Umbilical cord (tissue), 2 donors: ENCODE data around the gene RAB1B. TPM values are rescaled to one million over a fixed set of nuclear protein-coding genes. Genes with fewer than 3 reads are reported as not detected.
A peak's percentile ranks its signal among the peaks of the same experiment; 100 is the strongest.

Experiments
- DNase-seq: peaks from one replicate; pipeline ENCODE4 v3.0.0-alpha.2; 2015; ENCODE audit warnings: low spot score
- total RNA-seq: library from RNA; depleted of rRNA; stranded (reverse); fragments of >200 nt; gene quantifications from one replicate; pipeline ENCODE4 v1.2.3, GENCODE V29; 2014; ENCODE audit warnings: low replicate concordance; ENCODE audit not compliant: insufficient read depth

The RAB1B gene
- total RNA-seq, 1 donor from 2014 or later, result 34.7 TPM

DNA sequence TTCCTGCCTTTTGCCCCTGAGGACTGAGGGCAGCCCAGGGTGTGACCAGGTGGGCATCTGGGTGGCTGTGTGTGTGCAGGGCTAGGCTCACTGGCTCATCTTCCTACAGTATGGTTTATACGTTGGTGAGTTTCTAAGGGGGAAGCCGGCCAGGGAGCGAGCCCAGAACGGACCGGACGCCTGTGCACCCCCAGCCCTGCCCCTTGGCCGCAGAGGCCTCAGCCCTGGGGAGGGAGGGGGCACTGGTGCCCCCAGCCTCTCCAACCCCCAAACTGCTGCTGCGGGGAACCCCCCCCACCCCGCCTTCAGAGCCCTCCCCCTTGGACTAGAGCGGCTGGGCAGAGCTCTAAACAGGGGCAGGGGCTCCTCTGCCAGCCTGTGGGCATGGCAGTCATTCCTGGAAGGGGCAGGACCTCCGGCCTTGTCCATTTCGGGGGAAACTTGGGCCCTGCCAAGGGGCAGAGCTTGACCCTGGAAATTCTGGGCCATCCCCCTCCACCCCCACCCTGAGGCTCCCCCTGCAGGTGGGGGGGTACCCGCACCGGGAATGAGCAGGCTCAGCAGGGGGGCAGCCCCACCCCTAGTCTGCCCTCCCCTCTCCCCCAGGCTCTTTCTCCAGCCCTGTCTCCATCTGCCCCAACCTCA lies 15.1 kb downstream of the RAB1B start:
- DNase-seq, result no peak

DNA sequence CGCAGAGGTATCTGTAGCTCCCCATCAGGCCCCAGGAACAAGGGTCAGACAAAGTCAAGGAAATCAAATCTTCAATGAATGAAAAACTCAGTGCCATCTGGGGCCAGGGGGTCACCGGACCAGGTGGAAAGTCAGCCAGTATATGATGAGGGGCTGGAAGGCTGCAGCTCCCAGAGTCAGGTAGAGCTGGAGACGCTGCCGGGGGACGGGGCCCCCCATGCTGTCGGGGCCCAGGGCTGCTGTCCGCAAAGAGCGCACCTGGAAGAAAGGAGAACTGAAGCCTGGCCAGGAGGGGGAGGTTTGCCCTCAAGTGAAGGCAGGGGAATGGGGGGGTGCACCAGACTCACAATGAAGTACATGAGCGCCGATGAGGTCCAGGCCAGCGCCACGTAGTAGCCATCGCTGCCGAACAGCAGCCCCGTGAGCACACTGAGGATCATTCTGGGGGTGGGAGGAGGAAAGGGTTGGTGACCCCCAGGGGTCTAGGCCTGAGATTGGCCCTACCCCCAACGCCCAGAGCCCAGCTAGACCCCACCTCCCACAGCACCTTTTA lies 16.2 kb downstream of the RAB1B start:
- DNase-seq, result no peak

DNA sequence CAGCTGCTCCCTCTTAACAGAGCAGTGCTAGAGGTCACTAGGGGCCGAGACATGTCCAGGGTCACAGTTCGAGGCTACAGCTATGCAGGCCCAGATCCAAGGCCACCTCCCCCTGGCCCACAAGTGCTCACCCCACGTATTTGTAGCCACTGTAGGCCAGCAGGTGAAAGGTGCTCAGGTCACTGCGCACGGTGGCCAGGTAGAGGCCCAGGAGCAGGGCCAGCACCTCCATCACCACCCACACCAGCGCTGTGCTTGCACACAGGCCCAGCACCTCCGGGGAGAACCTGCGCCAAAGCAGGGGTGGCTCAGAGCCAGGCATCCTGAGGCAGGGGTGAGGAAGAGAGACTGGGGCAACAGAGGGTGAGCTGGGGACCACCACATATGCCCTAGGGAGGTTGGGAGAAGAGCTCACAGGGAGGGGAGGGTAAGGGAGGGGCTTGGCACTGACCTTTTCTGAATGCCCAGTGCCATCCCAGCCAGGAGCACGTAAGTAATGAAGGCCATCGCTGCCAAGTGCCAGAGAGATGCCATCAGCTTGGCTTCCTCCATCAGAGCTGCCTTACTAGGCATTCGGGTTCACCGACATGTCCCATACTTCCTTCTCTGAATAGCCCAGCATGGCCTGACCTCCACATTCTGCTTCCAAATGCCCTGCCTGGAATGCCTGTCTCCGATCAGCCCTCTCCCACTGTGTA lies 17.0 kb downstream of the RAB1B start:
- no peak for DNase-seq

DNA sequence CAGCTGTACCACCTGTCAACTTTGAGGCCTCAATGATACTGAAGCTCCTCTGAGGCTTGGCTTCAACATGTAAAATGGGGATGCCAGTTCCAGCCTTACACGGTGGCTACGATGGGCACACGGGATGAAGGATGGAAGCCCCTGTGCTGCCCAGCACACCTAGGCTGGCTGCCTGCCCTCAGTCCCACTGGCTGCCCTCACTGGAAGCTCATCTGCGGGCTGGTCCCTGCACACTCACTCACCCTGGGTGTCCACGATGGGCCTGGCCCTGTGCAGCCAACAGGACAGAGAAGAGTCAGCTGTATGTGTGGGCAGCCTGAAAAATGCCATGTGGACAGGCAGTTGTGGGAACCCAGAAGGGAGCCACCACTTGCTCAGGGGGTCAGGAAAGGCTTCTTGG lies 18.3 kb downstream of the RAB1B start:
- no peak for DNase-seq

DNA sequence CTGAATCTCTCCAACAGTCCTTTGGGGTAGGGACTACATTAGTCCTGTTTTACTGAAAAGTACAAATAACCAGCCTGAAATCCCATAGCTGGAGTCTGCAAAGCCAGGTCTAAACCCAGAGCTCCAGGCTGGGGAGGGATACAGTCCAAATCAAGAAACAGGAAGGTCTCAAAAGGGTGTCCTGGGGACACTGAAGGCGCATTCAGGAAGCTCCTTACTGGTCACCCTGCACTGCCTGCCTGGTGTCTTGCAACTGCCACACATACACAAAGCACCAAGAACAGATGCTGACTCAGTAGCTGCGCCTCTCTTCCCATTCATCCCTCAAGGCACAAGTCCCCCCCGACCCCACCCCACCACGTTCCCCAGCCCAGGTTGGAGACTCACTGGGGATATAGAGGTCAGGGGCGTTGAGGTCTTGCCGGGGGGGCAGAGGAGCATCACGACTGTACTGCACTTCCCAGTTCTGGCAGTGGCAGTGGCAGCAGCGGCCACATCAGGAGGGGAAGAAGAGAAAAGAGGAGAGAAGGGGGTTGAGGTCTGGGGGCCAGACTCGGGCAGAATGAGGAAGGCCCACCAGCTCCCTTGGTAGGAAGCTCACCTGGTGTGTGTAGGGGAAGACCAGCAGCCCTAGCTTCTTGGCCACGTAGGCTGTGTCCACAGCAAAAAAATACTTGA lies 18.9 kb downstream of the RAB1B start:
- DNase-seq, result no peak

DNA sequence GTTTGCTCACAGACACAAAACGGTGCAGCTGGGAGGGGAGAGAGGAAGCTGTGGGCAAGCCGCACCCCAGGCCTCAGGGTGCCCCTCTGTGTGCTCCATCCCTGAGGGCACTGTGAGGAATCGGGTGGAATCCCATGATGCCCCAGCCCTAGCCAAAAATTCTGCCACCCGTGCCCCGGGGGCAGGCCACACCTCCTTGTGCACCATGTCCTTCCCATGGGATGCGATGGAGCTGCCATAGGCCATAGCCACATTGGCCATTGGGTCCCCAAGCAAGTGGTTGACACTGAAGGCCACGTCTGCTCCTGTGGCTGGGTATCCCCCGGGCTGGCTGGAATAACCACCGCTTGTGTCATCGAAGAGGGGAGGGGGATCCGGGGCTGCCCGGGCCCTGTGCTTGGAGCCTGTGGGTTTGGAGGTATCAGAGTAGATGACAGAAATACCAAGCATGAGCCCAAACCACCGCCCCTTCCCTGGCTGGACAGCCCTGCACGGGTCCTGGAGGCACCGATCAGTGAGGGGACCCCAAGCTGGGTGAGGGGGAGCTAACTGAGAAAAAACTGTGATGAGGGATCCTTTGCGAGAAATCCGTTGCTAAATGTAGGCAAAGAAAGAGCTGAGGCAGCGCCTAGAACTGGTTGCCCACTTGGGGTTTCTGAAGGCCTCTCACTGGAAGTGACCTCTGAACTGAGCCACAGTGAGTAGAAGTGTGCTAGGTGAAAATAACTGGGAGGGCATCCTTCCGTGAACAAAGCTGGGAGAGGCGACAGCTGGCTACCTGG lies 19.6 kb downstream of the RAB1B start:
- DNase-seq, result no peak

DNA sequence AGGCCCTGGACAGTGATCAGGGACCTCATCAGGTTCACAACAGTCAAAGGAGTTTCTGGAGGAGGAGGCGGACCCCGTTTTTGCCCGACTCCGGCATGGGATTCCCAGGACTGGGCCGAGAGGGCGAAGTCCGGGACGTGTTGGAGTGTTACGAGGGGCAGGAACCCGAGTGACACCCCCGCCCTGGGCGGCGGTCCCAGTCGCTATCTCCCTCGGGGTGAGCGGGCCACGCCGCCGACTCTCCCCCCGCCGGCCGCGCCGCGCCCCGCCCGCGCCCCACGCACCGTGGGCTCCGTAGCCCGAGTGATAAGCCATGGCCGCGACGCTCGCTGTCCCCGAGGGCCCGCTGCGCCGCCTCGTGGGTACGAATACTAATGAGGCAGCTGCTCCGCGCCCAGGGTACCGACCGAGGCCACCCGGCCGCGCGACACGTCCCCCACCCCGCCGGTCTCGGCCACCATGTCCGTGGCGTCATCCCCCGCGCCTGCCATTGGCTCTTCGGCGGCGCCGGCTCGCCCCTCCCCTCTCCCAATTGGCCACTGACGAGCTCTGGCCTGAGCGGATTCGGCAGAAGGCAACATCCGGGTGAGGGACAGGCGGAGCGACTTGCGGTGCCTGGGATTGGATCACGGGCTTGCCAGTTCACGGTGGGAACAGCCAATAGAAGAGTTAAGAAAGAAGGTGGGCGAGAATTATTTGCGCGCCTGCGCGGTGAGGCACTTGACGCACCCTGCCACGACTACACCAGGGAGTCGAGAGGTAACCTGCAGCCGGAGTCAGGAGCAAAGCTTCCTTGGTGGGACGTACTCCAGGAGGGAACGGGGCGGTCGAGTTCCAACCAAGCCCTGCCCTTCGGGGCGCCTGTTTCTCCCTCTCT lies 20.5 kb downstream of the RAB1B start, which contains the start of gene YIF1A:
Gene YIF1A, minus strand, starts transcription at position 473 of the 877 bp plus-strand sequence. Its CDS starts 158 bp downstream, at position 315.
- DNase-seq, result peak; percentile 100

DNA sequence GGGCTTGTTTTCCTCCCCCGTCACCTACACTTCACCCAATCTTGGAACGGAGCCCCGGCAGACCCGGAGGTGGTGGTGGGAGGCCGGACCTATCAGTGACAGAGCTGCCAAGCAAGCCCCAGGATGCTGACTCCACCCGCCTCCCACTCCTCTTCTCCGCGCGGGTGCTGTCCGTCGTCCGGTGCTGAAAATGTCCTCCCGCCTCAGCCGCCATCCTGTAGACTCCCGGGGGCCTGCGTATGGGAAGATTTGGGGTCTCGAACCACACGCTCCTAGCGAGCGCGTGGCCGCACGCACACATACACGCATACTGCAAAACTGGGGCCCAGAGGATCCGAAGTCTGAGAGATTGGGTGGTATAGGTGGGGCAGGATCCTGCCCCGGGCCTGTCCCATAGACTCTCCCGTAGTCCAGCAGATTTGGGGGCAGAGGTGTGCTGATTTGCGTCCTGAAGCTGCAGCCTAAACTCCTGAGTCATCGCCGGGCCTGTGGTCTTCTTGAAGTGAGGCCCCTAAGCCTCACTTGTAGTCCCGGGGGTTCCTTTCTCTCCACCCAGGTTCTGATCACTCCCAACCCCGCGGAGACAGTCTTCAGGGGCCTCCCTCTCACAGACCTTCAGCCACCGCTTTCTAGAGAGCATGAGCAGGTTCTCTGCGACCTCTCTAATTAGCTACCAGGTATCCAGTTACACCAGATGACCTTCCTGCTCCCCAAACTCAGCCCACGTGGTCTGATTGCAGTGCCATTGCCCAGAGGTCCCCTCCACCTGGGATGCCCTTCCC lies 21.3 kb downstream of the RAB1B start:
- no peak for DNase-seq

DNA sequence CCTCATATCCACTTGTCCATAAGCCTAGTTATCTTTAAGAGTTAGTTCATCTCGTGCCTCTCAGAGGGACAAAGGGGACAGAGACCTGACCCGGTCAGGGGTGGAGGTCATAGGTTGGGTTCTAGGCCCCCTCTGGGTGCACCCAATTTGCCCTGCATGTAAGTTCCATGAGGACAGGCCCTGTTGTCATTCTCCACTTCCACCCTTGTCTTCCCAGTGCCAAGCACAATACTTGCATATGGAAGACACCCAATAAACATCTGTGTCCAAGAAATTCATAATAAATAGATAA lies 21.8 kb downstream of the RAB1B start:
- DNase-seq, result no peak

DNA sequence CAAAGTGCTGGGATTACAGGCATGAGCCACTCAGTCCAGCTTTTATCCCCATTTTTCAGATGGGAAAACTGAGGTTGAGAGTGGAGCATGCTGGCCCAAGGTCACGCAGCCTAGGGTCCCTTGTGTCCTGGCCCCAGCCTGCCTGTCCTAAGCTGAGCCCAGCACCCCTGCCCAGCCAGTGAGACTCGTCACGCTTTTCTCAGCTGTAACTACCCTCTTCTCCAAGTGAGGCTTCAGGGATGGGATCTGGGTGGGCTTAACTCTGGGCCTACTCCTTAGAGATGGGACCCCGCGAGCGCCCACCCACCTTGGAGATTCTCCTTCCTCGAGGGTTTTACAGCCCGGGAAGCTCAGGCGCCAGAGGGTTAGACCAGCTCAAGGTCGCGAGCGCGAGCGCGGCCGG lies 22.9 kb downstream of the RAB1B start:
- no peak for DNase-seq

DNA sequence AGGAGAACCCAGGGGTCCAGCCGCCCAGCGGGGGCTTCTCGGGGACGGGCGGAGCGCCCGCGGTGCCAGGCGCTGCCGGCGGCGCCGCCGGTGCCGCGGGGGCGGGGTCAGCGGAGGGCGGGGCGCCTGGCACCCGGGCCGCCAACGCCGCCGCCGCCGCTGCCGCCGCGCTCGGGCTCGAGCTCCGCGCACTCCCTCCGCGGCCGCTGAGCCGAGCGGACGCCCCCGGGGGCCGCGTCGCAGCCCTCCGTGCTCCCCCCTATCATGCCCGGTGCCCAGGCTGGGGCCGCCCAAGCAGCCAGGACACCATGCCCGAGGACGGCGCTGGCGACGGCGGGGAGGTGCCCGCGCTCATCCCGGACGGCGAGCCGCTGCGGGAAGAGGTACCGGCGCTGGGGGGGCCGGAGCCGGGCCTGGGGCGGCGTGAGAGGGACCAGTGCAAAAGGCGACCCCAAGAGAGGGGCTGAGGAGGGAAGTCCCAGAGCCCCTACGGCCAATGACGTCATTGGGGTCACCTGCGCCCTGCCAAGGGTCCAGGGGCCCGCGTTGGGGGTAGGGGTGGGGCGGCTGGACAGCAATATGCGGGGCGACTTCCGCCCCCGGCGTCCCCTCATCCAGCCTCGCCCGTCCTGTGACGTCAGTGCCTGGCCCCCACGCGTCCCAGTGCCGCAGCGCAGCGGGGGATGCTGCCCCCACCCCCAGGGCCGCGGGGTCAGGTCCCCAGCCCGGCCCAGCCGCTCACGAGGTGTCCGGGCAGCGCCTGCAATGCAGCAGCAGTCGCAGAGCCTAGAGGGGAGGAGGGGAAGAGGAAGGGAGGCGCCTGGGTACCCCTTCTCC lies 23.5 kb downstream of the RAB1B start, which contains the start of gene TMEM151A:
Gene TMEM151A, plus strand, starts transcription at position 189 of the 837 bp plus-strand sequence. Its CDS starts 120 bp downstream, at position 309.
- DNase-seq, result no peak

DNA sequence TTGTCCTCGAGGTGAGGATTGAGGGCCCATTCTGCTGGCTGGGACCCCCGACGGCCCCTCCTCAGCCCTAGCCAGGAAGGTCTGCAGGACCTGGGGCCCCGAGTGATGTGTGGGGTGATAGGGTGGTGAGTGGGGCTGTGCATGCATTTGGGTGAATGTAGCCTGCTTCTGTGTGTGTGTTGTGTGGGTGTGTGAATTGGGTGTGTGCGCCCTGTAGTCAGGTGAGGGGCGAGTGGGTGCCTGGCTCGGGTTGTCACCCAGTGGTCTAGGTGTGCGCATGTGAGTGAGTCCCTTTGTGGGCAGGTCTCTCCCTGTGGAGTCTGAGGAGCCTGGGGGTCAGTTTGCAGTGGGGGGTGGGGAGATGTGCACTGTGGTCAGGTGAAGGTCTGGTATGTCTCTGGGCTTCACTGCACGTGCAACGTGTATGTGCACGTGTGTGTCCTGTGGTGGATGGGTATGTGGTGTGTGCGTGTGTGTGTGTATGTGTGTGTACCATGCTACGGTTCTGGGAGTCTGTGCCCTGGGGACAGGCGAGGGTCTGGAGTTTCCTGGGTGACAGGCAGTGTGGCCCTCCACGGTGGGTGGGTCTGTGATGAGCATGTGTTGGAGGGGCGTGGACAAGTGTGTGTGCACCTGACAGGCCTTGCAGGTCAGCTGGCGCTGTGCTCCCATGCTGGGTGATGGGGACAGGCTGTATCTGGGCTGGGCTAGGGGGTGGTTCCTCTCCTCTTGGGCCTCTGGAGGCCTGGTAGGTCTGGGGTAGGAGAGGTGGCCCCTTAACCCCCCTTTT lies 24.3 kb downstream of the RAB1B start:
- no peak for DNase-seq

DNA sequence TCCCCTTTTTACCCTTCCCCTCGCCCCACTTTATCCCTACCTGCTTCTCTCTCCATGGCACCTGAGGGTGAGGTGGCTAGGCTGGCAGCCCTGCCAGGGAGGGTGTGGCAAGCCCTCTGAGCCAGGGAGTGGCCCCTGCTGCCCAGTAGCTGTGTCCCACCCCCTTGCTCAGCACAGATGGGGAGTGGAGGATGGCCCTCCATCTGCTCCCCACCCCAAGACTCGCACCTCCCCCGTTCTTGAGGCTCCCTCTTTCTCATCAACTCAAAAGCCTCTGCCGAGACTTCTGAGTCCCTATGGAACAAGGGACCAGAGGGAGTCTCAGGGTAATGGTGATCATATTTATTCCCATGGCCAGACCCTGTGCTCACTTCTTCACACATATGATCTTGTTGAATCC lies 24.9 kb downstream of the RAB1B start:
- no peak for DNase-seq

DNA sequence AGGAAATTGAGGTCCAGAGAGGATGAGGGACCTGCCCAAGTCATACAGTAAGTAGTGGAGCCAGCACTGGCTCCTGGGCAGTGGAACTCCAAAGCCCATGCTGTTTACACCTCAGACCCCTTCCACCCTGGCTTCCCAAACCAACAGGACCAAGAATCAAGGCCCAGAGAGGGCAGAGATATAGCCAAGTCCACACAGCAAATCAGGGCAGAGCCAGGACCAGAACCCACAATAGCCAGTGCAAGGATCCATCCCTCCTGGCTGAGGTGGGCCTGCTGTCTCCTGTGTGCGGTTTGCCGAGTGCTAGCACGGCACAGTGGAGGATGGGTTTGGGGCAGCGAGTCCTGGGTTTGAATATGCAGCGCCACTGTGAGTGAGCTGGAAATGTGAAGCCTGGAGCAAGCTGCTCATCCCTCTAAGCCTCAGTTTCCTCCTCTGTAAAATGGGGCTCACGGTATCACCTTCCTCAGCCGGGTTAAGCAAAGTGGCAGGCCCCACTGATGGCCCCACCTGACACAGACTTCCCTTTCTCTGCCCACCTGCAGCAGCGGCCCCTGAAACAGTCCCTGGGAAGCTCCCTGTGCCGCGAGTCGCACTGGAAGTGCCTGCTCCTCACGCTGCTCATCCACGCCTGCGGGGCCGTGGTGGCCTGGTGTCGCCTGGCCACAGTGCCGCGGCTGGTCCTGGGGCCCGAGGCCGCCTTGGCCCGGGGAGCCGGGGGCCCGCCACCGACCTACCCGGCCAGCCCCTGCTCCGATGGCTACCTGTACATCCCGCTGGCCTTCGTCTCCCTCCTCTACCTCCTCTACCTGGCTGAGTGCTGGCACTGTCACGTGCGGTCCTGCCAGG lies 25.6 kb downstream of the RAB1B start:
- DNase-seq, result no peak

DNA sequence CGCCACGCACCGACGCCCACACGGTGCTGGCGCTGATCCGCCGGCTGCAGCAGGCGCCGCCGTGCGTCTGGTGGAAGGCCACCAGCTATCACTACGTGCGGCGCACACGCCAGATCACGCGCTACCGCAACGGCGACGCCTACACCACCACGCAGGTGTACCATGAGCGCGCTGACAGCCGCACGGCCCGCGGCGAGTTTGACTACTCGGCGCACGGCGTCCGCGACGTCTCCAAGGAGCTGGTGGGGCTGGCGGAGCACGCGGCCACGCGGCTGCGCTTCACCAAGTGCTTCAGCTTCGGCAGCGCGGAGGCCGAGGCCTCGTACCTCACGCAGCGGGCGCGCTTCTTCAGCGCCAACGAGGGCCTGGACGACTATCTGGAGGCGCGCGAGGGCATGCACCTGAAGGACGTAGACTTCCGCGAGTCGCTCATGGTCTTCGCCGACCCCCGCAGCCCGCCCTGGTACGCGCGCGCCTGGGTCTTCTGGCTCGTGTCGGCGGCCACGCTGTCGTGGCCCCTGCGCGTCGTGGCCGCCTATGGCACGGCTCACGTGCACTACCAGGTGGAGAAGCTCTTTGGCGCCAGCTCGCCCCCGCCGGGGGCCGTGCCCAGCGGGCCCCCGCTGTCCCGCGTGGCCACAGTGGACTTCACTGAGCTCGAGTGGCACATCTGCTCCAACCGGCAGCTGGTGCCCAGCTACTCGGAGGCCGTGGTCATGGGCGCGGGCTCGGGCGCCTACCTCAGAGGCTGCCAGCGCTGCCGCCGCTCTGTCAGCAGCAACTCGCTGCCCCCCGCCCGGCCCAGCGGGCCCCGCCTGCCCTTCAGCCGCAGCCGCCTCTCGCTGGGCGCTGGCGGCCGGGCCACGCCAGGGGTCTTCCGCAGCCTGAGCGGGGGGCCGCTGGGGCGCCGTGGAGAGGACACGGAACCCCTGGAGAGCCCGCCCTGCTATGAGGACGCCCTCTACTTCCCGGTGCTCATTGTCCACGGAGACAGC lies 26.5 kb downstream of the RAB1B start:
- no peak for DNase-seq

DNA sequence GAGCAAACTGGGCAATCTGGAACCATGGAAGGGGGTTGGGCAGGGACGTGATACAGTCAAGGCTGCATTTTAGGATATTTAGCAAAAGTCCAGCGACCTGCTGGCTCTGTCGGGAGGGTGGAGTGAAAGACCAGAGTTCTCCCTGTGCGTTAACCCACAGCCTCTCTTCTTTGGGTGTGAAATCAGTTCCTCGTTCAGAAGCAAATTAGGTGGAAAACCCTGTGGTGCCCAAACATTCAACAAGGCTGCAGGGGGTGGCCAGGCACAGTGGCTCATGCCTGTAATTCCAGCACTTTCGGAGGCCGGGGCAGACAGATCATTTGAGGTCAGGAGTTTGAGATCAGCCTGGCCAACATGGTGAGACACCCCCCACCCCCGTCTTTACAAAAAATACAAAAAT lies 29.2 kb downstream of the RAB1B start:
- DNase-seq, result no peak
